ENCODE results near the gene HYAL2.
"Not testable (repeated sequence)": the region's sequence is repeated elsewhere in the genome, so short reads cannot be mapped to it uniquely, and the experiment has no call there.

Gene HYAL2

GRCh38 chr3:50327129-50327528, 4.6 kb upstream of the HYAL2 start:
- DNase-seq: no peak

GRCh38 chr3:50326182-50326541, 3.6 kb upstream of the HYAL2 start:
- no peak for DNase-seq

GRCh38 chr3:50325497-50326181, 3.1 kb upstream of the HYAL2 start:
- no peak for DNase-seq

- no peak for DNase-seq
Measured at GRCh38 chr3:50325113-50325480, 2.6 kb upstream of the HYAL2 start.

- peak; percentile 60 for DNase-seq
Measured at GRCh38 chr3:50324351-50325112, 2.0 kb upstream of the HYAL2 start.

- no peak for DNase-seq
Measured at GRCh38 chr3:50323614-50324199, 1.2 kb upstream of the HYAL2 start.

- DNase-seq: no peak
Measured at GRCh38 chr3:50323092-50323600, 601 bp upstream of the HYAL2 start.

- no peak for DNase-seq
Measured at GRCh38 chr3:50322115-50322385, 495 bp downstream of the HYAL2 start.

GRCh38 chr3:50321336-50322114, 1.0 kb downstream of the HYAL2 start:
- DNase-seq: peak; percentile 85

- DNase-seq: peak; percentile 58
Measured at GRCh38 chr3:50320853-50321335, 1.7 kb downstream of the HYAL2 start.

GRCh38 chr3:50319894-50320625, 2.5 kb downstream of the HYAL2 start:
- DNase-seq: no peak

GRCh38 chr3:50319181-50319893, 3.2 kb downstream of the HYAL2 start:
- no peak for DNase-seq

- DNase-seq: no peak
Measured at GRCh38 chr3:50318615-50319014, 3.9 kb downstream of the HYAL2 start.

- no peak for DNase-seq
Measured at GRCh38 chr3:50318163-50318562, 4.4 kb downstream of the HYAL2 start.

GRCh38 chr3:50317300-50317699, 5.2 kb downstream of the HYAL2 start:
- no peak for DNase-seq

- DNase-seq: peak; percentile 66
Measured at GRCh38 chr3:50316657-50317242, 5.8 kb downstream of the HYAL2 start.

- DNase-seq: no peak
Measured at GRCh38 chr3:50314816-50315215, 7.7 kb downstream of the HYAL2 start.

- DNase-seq: no peak
Measured at GRCh38 chr3:50314342-50314741, 8.2 kb downstream of the HYAL2 start.

- not testable (repeated sequence) for DNase-seq
Measured at GRCh38 chr3:50312041-50312440, 10.5 kb downstream of the HYAL2 start.

GRCh38 chr3:50304601-50305000, 17.9 kb downstream of the HYAL2 start:
- DNase-seq: no peak

GRCh38 chr3:50303013-50303815, 19.3 kb downstream of the HYAL2 start, which contains the start of gene HYAL1:
TSS of gene HYAL1 (minus strand) at chr3:50303574. CDS start at chr3:50302956, 618 bp downstream.
- no peak for DNase-seq
